ENCODE results near the gene ZNF436. TPM values are rescaled to one million over a fixed set of nuclear protein-coding genes. Genes with fewer than 3 reads are reported as not detected.

The ZNF436 gene
- total RNA-seq, 1 donor from 2014 or later = 15.4 TPM

GRCh38 chr1:23405946-23406345, 36.3 kb upstream of the ZNF436 start:
- peaks cover 98% of the 10 kb centered on the region for H3K27me3 ChIP-seq
- TF ChIP-seq CTCF (IDR thresholded peaks at IDR 0.05) = no peak
- TF ChIP-seq EZH2phosphoT487 (IDR thresholded peaks at IDR 0.05) = no peak
- TF ChIP-seq EZH2 (IDR thresholded peaks at IDR 0.05) = no peak
- H3F3A ChIP-seq (ENCODE audit: low read depth) = no peaks in the 10 kb centered on the region
- no peak overlapping the region for H3K27ac ChIP-seq
- H4K20me1 ChIP-seq (ENCODE audit: low read depth) = no peaks in the 10 kb centered on the region
- H3K4me1 ChIP-seq = no peaks in the 10 kb centered on the region
- H3K9ac ChIP-seq = no peak overlapping the region
- Mint-ChIP-seq H3K9me3 (no peaks in the 10 kb centered on the region), H3K4me3 (no peak overlapping the region), H3K27me3 (ENCODE audit: insufficient read depth, low read depth) (no peaks in the 10 kb centered on the region), H3K4me1 (peaks cover 16% of the 10 kb centered on the region), H3K27ac (no peak overlapping the region), H3K36me3 (no peaks in the 10 kb centered on the region)
- no peaks in the 10 kb centered on the region for H3K36me3 ChIP-seq
- DNase-seq (ENCODE audit: low spot score) = no peak
- no peaks in the 10 kb centered on the region for H3K9me3 ChIP-seq (ENCODE audit: low read depth)
- H3K4me2 ChIP-seq = no peak overlapping the region
- H3K4me3 ChIP-seq = no peak overlapping the region
- H2AFZ ChIP-seq (replicated peaks) = no peak overlapping the region
- no peaks in the 10 kb centered on the region for H3K79me2 ChIP-seq (ENCODE audit: low read depth)

GRCh38 chr1:23403735-23404486, 34.3 kb upstream of the ZNF436 start:
- Histone ChIP-seq H3K4me1 (no peaks in the 10 kb centered on the region), H3K36me3 (no peaks in the 10 kb centered on the region), H4K20me1 (ENCODE audit: low read depth) (no peaks in the 10 kb centered on the region), H3K27ac (no peak overlapping the region), H3K9me3 (ENCODE audit: low read depth) (no peaks in the 10 kb centered on the region), H2AFZ (replicated peaks) (peak overlapping the region; percentile 91), H3K79me2 (ENCODE audit: low read depth) (no peaks in the 10 kb centered on the region), H3K4me3 (peak overlapping the region; percentile 16), H3K9ac (no peak overlapping the region), H3F3A (ENCODE audit: low read depth) (no peaks in the 10 kb centered on the region), H3K27me3 (peaks cover 98% of the 10 kb centered on the region), H3K4me2 (peak overlapping the region; percentile 72)
- Mint-ChIP-seq H3K4me1 (peaks cover 18% of the 10 kb centered on the region), H3K27me3 (ENCODE audit: insufficient read depth, low read depth) (peaks cover under 1% of the 10 kb centered on the region), H3K4me3 (peak overlapping the region; percentile 58), H3K27ac (no peak overlapping the region), H3K9me3 (no peaks in the 10 kb centered on the region), H3K36me3 (no peaks in the 10 kb centered on the region)
- peak; percentile 85 for DNase-seq (ENCODE audit: low spot score)
- TF ChIP-seq EZH2 (IDR thresholded peaks at IDR 0.05) (no peak), CTCF (IDR thresholded peaks at IDR 0.05) (peak; percentile 93)

GRCh38 chr1:23403355-23403734, 33.7 kb upstream of the ZNF436 start:
- H3F3A ChIP-seq (ENCODE audit: low read depth) = no peaks in the 10 kb centered on the region
- no peaks in the 10 kb centered on the region for H3K9me3 ChIP-seq (ENCODE audit: low read depth)
- H3K4me3 Mint-ChIP-seq = no peak overlapping the region
- H2AFZ ChIP-seq (replicated peaks) = no peak overlapping the region
- H3K27ac Mint-ChIP-seq = no peak overlapping the region
- peaks cover 2% of the 10 kb centered on the region for H3K27me3 Mint-ChIP-seq (ENCODE audit: insufficient read depth, low read depth)
- H3K36me3 Mint-ChIP-seq = no peaks in the 10 kb centered on the region
- H3K79me2 ChIP-seq (ENCODE audit: low read depth) = no peaks in the 10 kb centered on the region
- H3K4me2 ChIP-seq = peak overlapping the region; percentile 72
- H3K4me1 ChIP-seq = no peaks in the 10 kb centered on the region
- no peak for DNase-seq (ENCODE audit: low spot score)
- no peaks in the 10 kb centered on the region for H4K20me1 ChIP-seq (ENCODE audit: low read depth)
- H3K27ac ChIP-seq = no peak overlapping the region
- no peaks in the 10 kb centered on the region for H3K9me3 Mint-ChIP-seq
- H3K36me3 ChIP-seq = no peaks in the 10 kb centered on the region
- peaks cover 98% of the 10 kb centered on the region for H3K27me3 ChIP-seq
- TF ChIP-seq EZH2 (IDR thresholded peaks at IDR 0.05) (no peak), EZH2phosphoT487 (IDR thresholded peaks at IDR 0.05) (no peak), CTCF (IDR thresholded peaks at IDR 0.05) (no peak)
- H3K4me3 ChIP-seq = no peak overlapping the region
- H3K4me1 Mint-ChIP-seq = peaks cover 18% of the 10 kb centered on the region
- H3K9ac ChIP-seq = no peak overlapping the region
